Measurements from ENCODE around the gene CKS2. TPM values are rescaled to one million over a fixed set of nuclear protein-coding genes. Genes with fewer than 3 reads are reported as not detected.
"Not testable (repeated sequence)": the region's sequence is repeated elsewhere in the genome, so short reads cannot be mapped to it uniquely, and the experiment has no call there.

Gene CKS2
- total RNA-seq, 4 donors from 2014 or later, result 3.5 to 7.2 (median 6.1) TPM

DNA sequence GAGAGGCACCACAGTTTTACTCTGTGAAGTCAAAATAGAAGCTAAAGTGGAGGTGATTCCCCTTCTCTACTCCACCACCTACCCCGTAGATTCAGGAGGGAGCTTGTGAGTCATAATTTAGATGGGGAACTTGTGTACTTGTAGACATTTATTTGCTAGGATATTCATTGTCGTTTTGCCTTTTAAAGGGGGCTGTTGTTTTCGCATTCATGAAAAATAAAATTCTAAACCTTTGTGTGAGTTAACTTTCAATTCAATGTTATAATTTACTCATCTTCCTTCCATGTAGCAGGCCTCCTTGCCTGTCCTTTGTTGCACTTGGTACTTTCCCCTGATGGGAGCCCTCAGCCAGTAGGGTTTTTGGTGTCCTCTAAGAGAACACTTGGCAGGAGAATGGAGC, 29.3 kb downstream of the CKS2 start:
- no peaks in the 10 kb centered on the region for H3K27me3 ChIP-seq
- no peaks in the 10 kb centered on the region for H3K9me3 ChIP-seq
- DNase-seq (ENCODE audit: low spot score in 2 of 2), result no peak
- H3K36me3 ChIP-seq, result peaks cover 6 to 97% (median 37%) of the 10 kb centered on the region in 3 donors
- TF ChIP-seq POLR2A (IDR thresholded peaks at IDR 0.05), result no peak
- TF ChIP-seq CTCF (IDR thresholded peaks at IDR 0.05), result no peak
- no peak for TF ChIP-seq EP300 (IDR thresholded peaks at IDR 0.05)
- H3K4me1 ChIP-seq, result no peaks in the 10 kb centered on the region
- no peak overlapping the region for H3K27ac ChIP-seq
- 92 to 95% methylated on average over 3 of the region's 3 CpGs for WGBS, 2 donors
- no peak overlapping the region for H3K4me3 ChIP-seq

DNA sequence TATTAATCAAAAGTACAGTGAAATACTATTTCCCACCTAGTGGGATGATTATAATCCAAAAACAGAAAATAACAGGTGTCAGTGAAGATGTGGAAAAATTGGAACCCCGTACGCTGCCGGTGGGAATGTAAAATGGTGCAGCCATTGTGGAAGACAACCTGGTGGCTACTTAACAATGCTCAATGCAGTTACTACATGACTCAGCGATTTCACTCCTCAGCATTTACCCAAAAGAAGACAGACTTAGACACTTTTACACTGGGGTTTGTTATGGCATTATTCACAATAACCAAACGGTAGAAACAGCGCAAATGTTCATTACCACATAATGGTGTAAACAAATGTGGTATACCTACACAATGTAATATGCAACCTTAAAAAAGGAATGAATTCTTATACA, 31.2 kb downstream of the CKS2 start:
- Histone ChIP-seq H3K27ac (no peak overlapping the region), H3K9me3 (no peaks in the 10 kb centered on the region), H3K4me3 (no peak overlapping the region), H3K27me3 (no peaks in the 10 kb centered on the region), H3K4me1 (no peaks in the 10 kb centered on the region), H3K36me3 (peaks cover 6 to 99% (median 39%) of the 10 kb centered on the region in 3 donors)
- 96 to 98% methylated on average over 6 of the region's 6 CpGs for WGBS, 2 donors
- no peak for TF ChIP-seq CTCF (IDR thresholded peaks at IDR 0.05)
- TF ChIP-seq POLR2A (IDR thresholded peaks at IDR 0.05), result no peak
- no peak for TF ChIP-seq EP300 (IDR thresholded peaks at IDR 0.05)
- no peak for DNase-seq (ENCODE audit: low spot score in 2 of 2)

DNA sequence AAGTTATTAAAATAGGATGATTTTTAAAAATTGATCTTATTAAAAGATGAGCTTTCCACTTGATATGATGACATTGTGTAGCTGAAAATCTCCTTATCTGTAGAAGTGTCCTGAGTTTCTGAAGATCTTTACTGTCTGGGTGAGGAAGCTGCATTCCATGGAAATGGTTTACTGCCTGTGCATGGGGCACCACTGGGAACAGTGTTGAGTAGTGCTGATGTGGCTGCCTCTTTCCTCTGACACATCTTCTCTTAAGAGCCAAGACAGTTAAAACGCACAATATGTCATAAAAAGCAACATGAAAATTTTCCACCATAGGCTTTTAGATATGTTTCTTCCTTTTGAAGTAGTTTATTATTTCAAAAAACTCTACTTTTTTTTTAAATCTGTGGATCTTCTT, 32.0 kb downstream of the CKS2 start:
- TF ChIP-seq EP300 (IDR thresholded peaks at IDR 0.05) (no peak), CTCF (IDR thresholded peaks at IDR 0.05) (no peak), POLR2A (IDR thresholded peaks at IDR 0.05) (no peak)
- 96 to 97% methylated on average over 1 of the region's 1 CpG for WGBS, 2 donors

GRCh38 chr9:89343812-89344211, 32.8 kb downstream of the CKS2 start:
- H3K4me3 ChIP-seq; H3K4me1 ChIP-seq; H3K27ac ChIP-seq; H3K27me3 ChIP-seq; DNase-seq (ENCODE audit: low spot score in 2 of 2); H3K9me3 ChIP-seq: not testable (repeated sequence)
- peaks cover 8 to 100% (median 37%) of the 10 kb centered on the region in 3 donors for H3K36me3 ChIP-seq
- 95 to 96% methylated on average over 7 of the region's 7 CpGs for WGBS, 2 donors

More for the DNA sequence above, 32.0 kb downstream of the CKS2 start:
- Histone ChIP-seq H3K27ac (no peak overlapping the region), H3K27me3 (no peaks in the 10 kb centered on the region), H3K36me3 (peaks cover 6 to 99% (median 36%) of the 10 kb centered on the region in 3 donors), H3K4me1 (no peaks in the 10 kb centered on the region), H3K9me3 (no peaks in the 10 kb centered on the region), H3K4me3 (no peak overlapping the region)
- no peak for DNase-seq (ENCODE audit: low spot score in 2 of 2)

- no peak overlapping the region for H3K4me3 ChIP-seq
- no peaks in the 10 kb centered on the region for H3K9me3 ChIP-seq
- H3K27me3 ChIP-seq, result no peaks in the 10 kb centered on the region
- DNase-seq (ENCODE audit: low spot score in 2 of 2), result no peak
- peaks cover 2 to 100% (median 38%) of the 10 kb centered on the region in 3 donors for H3K36me3 ChIP-seq
- no peak overlapping the region for H3K27ac ChIP-seq
- TF ChIP-seq POLR2A (IDR thresholded peaks at IDR 0.05) (no peak), CTCF (IDR thresholded peaks at IDR 0.05) (no peak), EP300 (IDR thresholded peaks at IDR 0.05) (no peak)
- 96 to 98% methylated on average over 5 of the region's 5 CpGs for WGBS, 2 donors
- no peaks in the 10 kb centered on the region for H3K4me1 ChIP-seq
These were observed 34.5 kb downstream of the CKS2 start for GRCh38 chr9:89345476-89345875.

DNA sequence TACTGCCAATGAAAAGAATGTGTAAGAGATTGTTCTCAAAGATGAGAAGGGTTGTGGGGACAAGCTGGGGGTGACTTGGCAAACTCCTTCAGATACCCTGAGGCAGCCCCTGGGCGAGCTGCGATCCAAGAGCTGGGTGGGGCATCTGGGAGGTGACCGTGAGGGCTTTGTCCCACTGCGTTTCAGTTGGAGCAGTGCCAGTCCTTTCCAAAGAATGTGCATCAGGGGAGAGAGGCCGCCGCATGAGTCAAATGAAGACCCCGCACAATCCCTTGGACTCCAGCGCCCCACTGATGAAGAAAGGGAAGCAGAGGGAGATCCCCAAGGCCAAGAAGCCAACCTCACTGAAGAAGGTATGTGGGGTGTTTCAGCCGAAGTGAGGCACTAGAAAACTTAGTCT, 35.7 kb downstream of the CKS2 start:
- H3K27me3 ChIP-seq, result no peaks in the 10 kb centered on the region
- peaks cover 2 to 100% (median 49%) of the 10 kb centered on the region in 3 donors for H3K36me3 ChIP-seq
- WGBS, 2 donors, result 75 to 78% methylated on average over 9 of the region's 9 CpGs
- H3K4me1 ChIP-seq, result no peaks in the 10 kb centered on the region
- H3K4me3 ChIP-seq, result no peak overlapping the region
- no peak for DNase-seq (ENCODE audit: low spot score in 2 of 2)
- no peaks in the 10 kb centered on the region for H3K9me3 ChIP-seq
- H3K27ac ChIP-seq, result no peak overlapping the region
- TF ChIP-seq CTCF (IDR thresholded peaks at IDR 0.05), result no peak
- no peak for TF ChIP-seq EP300 (IDR thresholded peaks at IDR 0.05)
- no peak for TF ChIP-seq POLR2A (IDR thresholded peaks at IDR 0.05)
